K562 (cell line): ENCODE measurements around the gene SLX4IP. TPM values are rescaled to one million over a fixed set of nuclear protein-coding genes. Genes with fewer than 3 reads are reported as not detected.

ENCODE experiments used
- ATAC-seq: fragments of 200-7000 bp; cut with Tn5 transposase; 3 replicates; pipeline ENCODE4 v1.9.1; 2020; ENCODE audit warnings: moderate library complexity
- BruUV-seq: library from RNA; stranded (reverse); fragments of 400-500 nt; replicated peaks from 2 replicates; lab custom pipeline; 2021; lab: Mats Ljungman, UMichigan
- CTCF ChIA-PET: fragments of 300-600 bp; formaldehyde crosslinking; extraction: SDS; loops from one replicate; lab custom pipeline; 2021; ENCODE audit warnings: low intra/inter-chr PET ratio; lab: Yijun Ruan, JAX
- POLR2A ChIA-PET: fragments of 300-600, 350-650 bp; sonication (Branson Sonifier 250); formaldehyde crosslinking; extraction: SDS; loops from one replicate; lab custom pipeline; 2021; ENCODE audit warnings: antibody characterized with exemption, inconsistent platforms; lab: Yijun Ruan, JAX
- DNase-seq, 4 experiments: peaks; one replicate each; pipeline versions ENCODE4 v3.0.0 to v3.0.0-alpha.2; 2011 to 2018; ENCODE audit warnings: low spot score in 3 of 4, mixed read lengths in 3 of 4; ENCODE audit errors: extremely low read depth in 1 of 4
- FAIRE-seq: peaks from 2 replicates; lab custom pipeline; 2011; peaks lifted over from hg19 to GRCh38; lab: Jason Lieb, UNC
- H2AFZ ChIP-seq: 2 replicates; pipeline ENCODE4 v1.6.0; 2011; ENCODE audit warnings: low read depth, low read length, control low read depth, inconsistent platforms
- H3K27ac ChIP-seq: fragments of 200-600 bp; 3 replicates; pipeline ENCODE4 v1.8.0; 2011; ENCODE audit warnings: low read depth, mild to moderate bottlenecking, control low read depth, inconsistent platforms, low read length, moderate library complexity, mixed read lengths; ENCODE audit errors: extremely low read depth
- H3K27me3 ChIP-seq, 2 experiments: fragments of 300-600 bp in 1 of 2; 2 replicates in 1 of 2; 3 replicates in 1 of 2; pipeline versions ENCODE4 v1.6.0 to v1.8.0; 2011; ENCODE audit warnings: inconsistent platforms in 2 of 2, low read length in 2 of 2, mild to moderate bottlenecking in 1 of 2, mixed read lengths in 1 of 2, moderate library complexity in 1 of 2; ENCODE audit not compliant: control insufficient read depth in 2 of 2, insufficient read depth in 2 of 2
- H3K36me3 ChIP-seq: fragments of 300-600 bp; 3 replicates; pipeline ENCODE4 v1.8.0; 2011; ENCODE audit warnings: mild to moderate bottlenecking, low read length, inconsistent platforms; ENCODE audit not compliant: control insufficient read depth, insufficient read depth
- H3K4me1 ChIP-seq, 2 experiments: fragments of 200-600 bp in 1 of 2; replicated peaks in 1 of 2; 2 replicates in 1 of 2; 3 replicates in 1 of 2; pipeline versions ENCODE4 v1.5.1 to v1.8.0; 2011; ENCODE audit warnings: inconsistent platforms in 2 of 2, low read length in 2 of 2, mild to moderate bottlenecking in 1 of 2, mixed read lengths in 1 of 2, moderate library complexity in 1 of 2; ENCODE audit not compliant: control insufficient read depth in 2 of 2, insufficient read depth in 2 of 2
- H3K4me2 ChIP-seq: 2 replicates; pipeline ENCODE4 v1.6.1; 2011; ENCODE audit warnings: low read length, control low read depth, inconsistent platforms, mixed read lengths; ENCODE audit not compliant: insufficient read depth
- H3K4me3 ChIP-seq: fragments of 200-600 bp; sonication (generic), shearing (Covaris generic); 2 replicates; pipeline ENCODE4 v1.5.1; 2016; ENCODE audit warnings: control low read depth, inconsistent platforms
- H3K79me2 ChIP-seq: fragments of 200-600 bp; 3 replicates; pipeline ENCODE4 v1.8.0; 2011; ENCODE audit warnings: low read length, inconsistent platforms; ENCODE audit not compliant: control insufficient read depth, insufficient read depth
- H3K9ac ChIP-seq, 2 experiments: 2 replicates each; pipeline versions ENCODE4 v1.6.0 to v1.6.1; 2011; ENCODE audit warnings: low read depth in 2 of 2, low read length in 2 of 2, control low read depth in 1 of 2, inconsistent platforms in 1 of 2, mild to moderate bottlenecking in 1 of 2, mixed read lengths in 1 of 2; ENCODE audit not compliant: insufficient read depth in 1 of 2
- H3K9me1 ChIP-seq: one replicate; pipeline ENCODE4 v1.6.0; 2011; ENCODE audit warnings: inconsistent platforms, mild to moderate bottlenecking, low read length, moderate library complexity; ENCODE audit not compliant: control insufficient read depth, insufficient read depth
- H3K9me3 ChIP-seq: replicated peaks from 2 replicates; pipeline ENCODE4 v1.5.1; 2011; ENCODE audit warnings: low read depth, low read length, inconsistent platforms; ENCODE audit not compliant: control insufficient read depth, insufficient read depth
- H4K20me1 ChIP-seq: replicated peaks from 2 replicates; pipeline ENCODE4 v1.6.1; 2011; ENCODE audit warnings: low read length, inconsistent platforms, mixed read lengths; ENCODE audit not compliant: control insufficient read depth, insufficient read depth
- ASH1L ChIP-seq: fragments of 450-650 bp; IDR thresholded peaks from 2 replicates; pipeline ENCODE4 v1.6.1; 2018; ENCODE audit warnings: borderline replicate concordance, mild to moderate bottlenecking, low read depth; ENCODE audit not compliant: partially characterized antibody
- HIVEP1 ChIP-seq: fragments of 250-450 bp; sonication (Bioruptor Pico); IDR thresholded peaks from 2 replicates; pipeline ENCODE4 v1.4.0; 2020; ENCODE audit warnings: mild to moderate bottlenecking
- HMBOX1 ChIP-seq: sonication (generic); IDR thresholded peaks from 2 replicates; pipeline ENCODE4 v1.6.1; 2016
- MYBL2 ChIP-seq, 2 experiments: fragments of 450-650 bp in 1 of 2; sonication (generic) in 1 of 2; formaldehyde crosslinking in 1 of 2; IDR thresholded peaks; 2 replicates each; pipeline versions ENCODE4 v1.6.1 to v1.8.1; 2017 to 2022; ENCODE audit warnings: borderline replicate concordance in 1 of 2, inconsistent platforms in 1 of 2, low read depth in 1 of 2, mild to moderate bottlenecking in 1 of 2, missing genetic modification reagents in 1 of 2, moderate library complexity in 1 of 2
- PYGO2 ChIP-seq: fragments of 450-650 bp; IDR thresholded peaks from 2 replicates; pipeline ENCODE4 v1.6.1; 2016; ENCODE audit warnings: mild to moderate bottlenecking, missing genetic modification characterization, moderate library complexity, missing compliant biosample characterization
- STAG1 ChIP-seq: sonication (generic); formaldehyde crosslinking; IDR thresholded peaks from 2 replicates; pipeline ENCODE4 v1.5.0; 2020; ENCODE audit warnings: missing genetic modification reagents, borderline replicate concordance
- TARDBP ChIP-seq: fragments of 450-650 bp; IDR thresholded peaks from 2 replicates; pipeline ENCODE4 v1.6.1; 2016
- YBX1 ChIP-seq: fragments of 450-650 bp; IDR thresholded peaks from 2 replicates; pipeline ENCODE4 v1.7.1; 2016; ENCODE audit warnings: mild to moderate bottlenecking
- ZC3H8 ChIP-seq: fragments of 450-650 bp; IDR thresholded peaks from 2 replicates; pipeline ENCODE4 v1.6.1; 2017
- ZKSCAN1 ChIP-seq: fragments of 150-350 bp; IDR thresholded peaks from 2 replicates; pipeline ENCODE4 v1.6.1; 2016; ENCODE audit warnings: low read depth, low read length
- ZNF696 ChIP-seq: fragments of 250-450 bp; sonication (Bioruptor Pico); conservative IDR thresholded peaks from 2 replicates; pipeline ENCODE4 v1.4.0; 2020; ENCODE audit warnings: mild to moderate bottlenecking, moderate library complexity
- WGBS: fragments of 100-300 bp; shearing (Covaris generic); methylation state at CpG from one replicate; pipeline ENCODE4 v1.1.6; 2016; ENCODE audit warnings: low coverage, mixed read lengths; ENCODE audit not compliant: insufficient coverage; ENCODE audit errors: missing lambda C conversion rate; 5-methylcytosine and 5-hydroxymethylcytosine counted together
- in situ Hi-C: fragments of 300-500 bp; cut with MboI; formaldehyde crosslinking; loops from 4 replicates; pipeline ENCODE4 v1.15.0; 2018; ENCODE audit warnings: inconsistent platforms, mixed read lengths
- intact Hi-C: fragments of 100-400 bp; cut with micrococcal nuclease; formaldehyde crosslinking; loops from 2 replicates; pipeline ENCODE4 v1.14.2; 2022
- polyA plus RNA-seq, 8 experiments: library from polyadenylated mRNA; depleted of rRNA in 4 of 8; stranded (reverse) in 5 of 8; unstranded in 3 of 8; fragments of >200 nt; fragmentation: Nextera tagmentation in 2 of 8; fragmentation: Illumina TruSeq in 1 of 8; extraction: Ambion mirVana in 2 of 8; extraction: Trizol in 1 of 8; gene quantifications; 2 replicates each; pipeline versions ENCODE4 v1.2.1 to v1.2.3, GENCODE V29; 2011 to 2014; ENCODE audit warnings: inconsistent platforms in 1 of 8, missing spikeins in 1 of 8
- total RNA-seq, 7 experiments: library from RNA; depleted of rRNA in 6 of 7; stranded (reverse); fragments of >200 nt in 6 of 7; fragmentation: Illumina TruSeq in 2 of 7; extraction: Trizol in 2 of 7; gene quantifications; 2 replicates each; pipeline versions ENCODE4 v1.2.1 to v1.2.3, GENCODE V29; 2011 to 2021; ENCODE audit warnings: low replicate concordance in 1 of 7

The SLX4IP gene
- total and polyA plus RNA-seq, 9 of the 15 experiments (the other 6 are each of a cell fraction or from before 2014, with no cell fraction given), result 1.5 to 5.9 (median 3.5) TPM

- no peak for DNase-seq
- H2AFZ ChIP-seq, result no peak overlapping the region
- no TSS peak for BruUV-seq
- no peak overlapping the region for H3K27ac ChIP-seq
- 22% methylated on average over 4 of the region's 4 CpGs for WGBS
- in situ Hi-C loops, result no loop called here
- H3K36me3 ChIP-seq, result no peaks in the 10 kb centered on the region
- H3K79me2 ChIP-seq, result no peaks in the 10 kb centered on the region
- no peaks in the 10 kb centered on the region for H3K9me1 ChIP-seq
- no peaks in the 10 kb centered on the region; a peak in 2 of 5 replicates for H3K4me1 ChIP-seq
- ATAC-seq, result no peak
- FAIRE-seq, result no peak
- no peaks in the 10 kb centered on the region for H4K20me1 ChIP-seq
- POLR2A ChIA-PET, result no interaction called here
- TF ChIP-seq ASH1L (no peak), HMBOX1 (no peak), TARDBP (no peak), STAG1 (CRISPR knock-in tag) (no peak), ZNF696 (CRISPR knock-in tag) (no peak), YBX1 (no peak), PYGO2 (tag) (no peak), ZC3H8 (no peak), MYBL2 (IDR thresholded peaks at IDR 0.05; ENCODE audit: low read depth) (no peak), MYBL2 (CRISPR knock-in tag; IDR thresholded peaks at IDR 0.05; ENCODE audit: borderline replicate concordance) (no peak), ZKSCAN1 (no peak), HIVEP1 (CRISPR knock-in tag) (no peak)
- TF ChIP-seq, all 486 proteins: peak for 0
- CTCF ChIA-PET, result no interaction called here
- no peak overlapping the region for H3K4me2 ChIP-seq
- H3K27me3 ChIP-seq, result no peaks in the 10 kb centered on the region
- H3K9me3 ChIP-seq, result no peaks in the 10 kb centered on the region
- H3K9ac ChIP-seq, result no peak overlapping the region
- intact Hi-C loops, result no loop called here
- H3K4me3 ChIP-seq, result no peak overlapping the region
Measured at GRCh38 chr20:10519361-10520046, 84.4 kb downstream of the SLX4IP start.
